Dermis microvascular lymphatic vessel endothelial cell (primary cell): ENCODE results near the gene SLC35B1. TPM values are rescaled to one million over a fixed set of nuclear protein-coding genes. Genes with fewer than 3 reads are reported as not detected.
"Not testable (repeated sequence)": the region's sequence is repeated elsewhere in the genome, so short reads cannot be mapped to it uniquely, and the experiment has no call there.

Source experiments
- DNase-seq, 2 donors: peaks; one replicate each; pipeline versions ENCODE4 v3.0.0 to v3.0.0-alpha.2; 2010; ENCODE audit warnings: low read depth in 2 of 2
- total RNA-seq: library from RNA; depleted of rRNA; stranded (reverse); fragments of >200 nt; gene quantifications from 2 replicates; pipeline ENCODE4 v1.2.1, GENCODE V29; 2014

SLC35B1 gene
- total RNA-seq, 1 donor from 2014 or later: 50.1 TPM

DNA sequence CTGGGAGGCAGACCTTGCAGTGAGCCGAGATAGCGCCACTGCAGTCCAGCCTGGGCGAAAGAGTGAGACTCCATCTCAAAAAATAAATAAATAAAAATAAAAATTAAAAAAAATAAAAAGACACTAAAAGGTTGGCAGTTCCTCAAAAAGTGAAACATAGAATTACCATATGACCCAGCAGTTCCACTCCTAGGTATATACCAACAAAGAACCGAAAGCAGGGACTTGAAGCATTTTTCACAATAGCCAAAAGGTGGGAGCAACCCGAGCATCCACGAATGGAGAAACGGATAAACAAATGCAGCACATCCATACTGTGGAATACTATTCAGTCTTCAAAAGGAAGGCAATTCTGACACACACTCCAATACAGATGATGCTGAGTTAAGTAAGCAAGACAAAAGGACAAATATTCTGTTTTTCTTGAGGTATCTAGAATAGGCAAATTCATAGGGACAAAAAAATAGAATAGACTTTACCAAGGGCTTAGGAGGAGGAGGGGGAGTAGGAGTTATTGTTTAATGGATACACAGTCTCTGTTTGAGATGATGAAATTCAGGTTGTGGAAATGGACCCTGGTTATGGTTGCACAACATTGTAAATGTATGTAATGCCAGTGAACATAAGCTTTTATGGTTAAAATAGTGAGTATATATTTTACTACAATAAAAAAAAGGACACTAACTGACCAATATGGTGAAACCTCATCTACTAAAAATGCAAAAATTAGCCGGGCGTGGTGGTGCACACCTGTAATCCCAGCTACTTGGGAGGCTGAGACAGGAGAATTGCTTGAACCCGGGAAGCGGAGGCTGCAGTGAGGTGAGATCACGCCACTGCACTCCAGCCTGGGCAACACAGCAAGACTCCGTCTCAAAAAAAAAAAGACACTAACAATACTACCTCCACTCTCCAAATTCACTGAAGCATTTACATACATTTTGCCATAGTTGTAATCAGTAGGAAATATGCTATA, 27.0 kb upstream of the SLC35B1 start:
- DNase-seq: no peak

DNA sequence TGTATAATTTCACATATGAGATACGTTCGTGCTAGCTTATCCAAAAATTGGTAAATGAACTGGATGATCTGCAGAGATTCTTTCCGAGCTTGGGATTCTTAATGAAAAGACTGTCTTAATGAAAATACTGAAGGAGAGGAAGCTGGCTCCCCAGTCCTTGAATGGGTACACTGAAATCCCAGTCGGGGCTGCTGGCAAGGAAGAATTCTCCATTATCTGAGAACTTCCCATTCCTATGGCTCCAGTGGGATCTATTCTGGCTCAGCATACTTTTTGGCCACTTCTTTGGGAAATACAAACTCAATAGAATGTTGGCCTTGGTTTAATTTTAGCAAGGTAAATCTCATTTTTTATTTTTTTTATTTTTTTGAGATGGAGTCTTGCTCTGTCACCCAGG, 23.7 kb upstream of the SLC35B1 start:
- DNase-seq: no peak

DNA sequence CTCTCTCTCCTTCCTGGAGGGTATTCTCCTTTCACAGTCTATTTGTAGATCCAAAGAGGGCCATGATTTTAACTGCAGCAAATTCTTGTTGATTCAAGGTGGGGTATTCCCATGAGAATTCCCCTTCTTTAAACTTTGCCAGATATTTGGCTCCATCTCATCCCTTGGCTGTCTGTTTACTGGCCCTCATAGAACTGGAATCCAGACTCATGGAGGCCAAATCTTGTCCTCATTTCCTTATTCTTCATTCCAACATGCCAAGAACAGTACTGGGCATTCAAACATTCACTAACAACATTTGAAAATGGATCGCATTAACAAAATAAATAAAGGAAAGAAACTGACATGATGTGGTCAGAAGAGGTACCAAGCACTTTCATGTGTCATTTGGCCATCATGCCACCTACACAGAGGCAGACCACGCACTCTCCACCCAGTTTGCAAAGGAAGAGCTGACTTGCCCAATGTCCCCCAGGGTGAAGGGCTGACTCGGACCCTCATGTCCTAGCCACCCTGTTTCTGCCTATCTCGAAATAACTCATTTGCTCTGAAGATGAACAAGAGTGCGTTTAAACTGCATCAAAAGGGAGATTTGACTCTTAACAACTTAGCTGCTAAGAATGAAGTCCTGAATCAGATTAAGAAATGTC, 23.1 kb upstream of the SLC35B1 start:
- DNase-seq: peak in 1 of 2 donors; percentile 12

- peak; percentile 86 to 88 for DNase-seq
Observed at GRCh38 chr17:49730078-49730784, 22.5 kb upstream of the SLC35B1 start.

DNA sequence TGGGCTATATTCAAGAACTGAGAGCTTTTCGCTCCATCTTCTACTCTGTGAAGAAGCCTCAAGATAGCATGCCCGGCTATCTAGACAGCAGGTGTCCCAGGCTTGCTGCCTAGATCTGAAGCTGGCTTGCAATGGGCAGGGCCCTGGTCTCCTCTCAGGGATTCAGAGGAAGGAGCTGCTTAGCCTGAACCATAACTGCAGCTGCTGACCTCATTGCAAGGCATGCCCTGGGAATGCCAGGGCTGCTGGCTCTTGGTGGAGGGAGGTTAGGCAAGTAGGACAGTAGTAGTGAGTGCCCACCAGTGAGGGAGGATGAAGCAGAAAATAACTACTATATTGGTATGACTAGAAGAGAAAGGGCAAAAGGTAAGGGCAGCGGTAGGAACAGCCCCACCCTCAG, 21.3 kb upstream of the SLC35B1 start:
- no peak for DNase-seq

DNA sequence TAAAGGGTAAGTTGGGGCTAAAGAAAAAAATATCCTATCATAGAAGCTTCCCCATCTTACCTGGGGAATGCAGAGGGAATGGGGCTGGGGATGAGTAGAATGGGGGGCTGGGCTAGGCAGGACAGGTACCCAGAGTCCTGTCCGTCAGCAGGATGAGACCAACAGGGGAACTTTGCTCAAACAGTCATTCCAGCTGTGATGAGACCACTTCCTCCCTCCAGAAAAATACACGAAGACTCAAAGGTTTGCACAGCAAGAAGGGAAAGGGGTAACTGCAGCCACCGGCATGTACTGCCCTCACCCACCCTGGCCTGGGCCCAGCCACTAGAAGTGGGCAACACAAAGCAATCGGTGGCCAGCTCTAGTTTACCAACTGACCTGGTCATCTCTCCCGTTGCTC, 20.7 kb upstream of the SLC35B1 start:
- DNase-seq: no peak

GRCh38 chr17:49727380-49727779, 19.6 kb upstream of the SLC35B1 start:
- DNase-seq: no peak

GRCh38 chr17:49725452-49726130, 17.8 kb upstream of the SLC35B1 start:
- DNase-seq: no peak

GRCh38 chr17:49724552-49724951, 16.8 kb upstream of the SLC35B1 start:
- DNase-seq: not testable (repeated sequence)

- no peak for DNase-seq
Observed at GRCh38 chr17:49723423-49723822, 15.7 kb upstream of the SLC35B1 start.

DNA sequence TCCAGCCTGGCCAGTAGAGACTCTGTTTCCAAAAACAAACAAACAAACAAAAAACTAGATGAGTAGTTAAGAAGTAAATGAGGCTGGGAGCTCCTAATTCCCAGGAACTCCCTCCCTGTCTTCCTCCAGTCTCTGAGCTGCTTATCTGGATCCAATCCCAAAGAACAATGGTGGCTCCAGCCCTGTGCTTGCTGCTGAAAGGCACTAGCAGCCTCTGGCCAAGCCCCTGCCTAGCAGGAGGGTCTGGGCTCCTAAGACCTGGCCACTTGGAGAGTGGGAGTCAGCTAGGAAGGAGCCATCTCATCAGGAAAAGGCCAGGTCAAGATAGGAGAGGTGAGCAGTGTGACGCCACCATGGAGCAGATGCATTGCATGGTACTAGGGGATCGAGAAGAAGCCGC, 14.3 kb upstream of the SLC35B1 start:
- DNase-seq: no peak

GRCh38 chr17:49717371-49717861, 9.7 kb upstream of the SLC35B1 start:
- DNase-seq: no peak

DNA sequence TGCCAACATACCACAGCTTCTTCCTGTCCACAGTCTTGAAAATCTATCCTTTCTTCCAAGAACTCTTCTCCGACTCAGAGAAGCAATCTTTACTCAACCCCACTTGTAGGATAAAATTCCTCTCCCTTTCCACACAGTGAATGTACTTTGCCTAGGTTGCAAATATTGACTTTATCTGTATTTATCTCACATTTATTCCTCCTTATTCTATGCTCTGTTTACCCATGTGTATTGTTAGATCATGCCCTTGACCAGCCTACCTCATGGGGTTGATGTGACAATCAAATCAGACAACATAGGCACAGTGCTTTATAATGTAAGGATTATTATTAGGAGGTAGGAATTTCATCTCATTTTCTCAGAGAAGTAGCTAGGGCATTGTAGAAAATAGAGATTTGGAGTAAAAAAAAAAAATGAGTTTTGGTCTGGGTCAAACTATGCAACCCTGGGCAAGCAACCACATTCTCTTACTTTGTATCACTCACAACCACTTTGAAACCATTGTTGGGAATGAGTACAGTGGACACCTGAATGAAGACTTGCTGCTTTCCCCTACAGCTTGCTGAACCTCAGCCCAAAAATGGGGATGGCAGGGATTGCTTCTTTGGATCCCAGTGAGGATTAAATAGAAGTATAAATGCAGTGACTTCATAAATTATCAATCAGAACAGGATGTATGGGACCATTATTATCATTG, 9.1 kb upstream of the SLC35B1 start:
- no peak for DNase-seq

DNA sequence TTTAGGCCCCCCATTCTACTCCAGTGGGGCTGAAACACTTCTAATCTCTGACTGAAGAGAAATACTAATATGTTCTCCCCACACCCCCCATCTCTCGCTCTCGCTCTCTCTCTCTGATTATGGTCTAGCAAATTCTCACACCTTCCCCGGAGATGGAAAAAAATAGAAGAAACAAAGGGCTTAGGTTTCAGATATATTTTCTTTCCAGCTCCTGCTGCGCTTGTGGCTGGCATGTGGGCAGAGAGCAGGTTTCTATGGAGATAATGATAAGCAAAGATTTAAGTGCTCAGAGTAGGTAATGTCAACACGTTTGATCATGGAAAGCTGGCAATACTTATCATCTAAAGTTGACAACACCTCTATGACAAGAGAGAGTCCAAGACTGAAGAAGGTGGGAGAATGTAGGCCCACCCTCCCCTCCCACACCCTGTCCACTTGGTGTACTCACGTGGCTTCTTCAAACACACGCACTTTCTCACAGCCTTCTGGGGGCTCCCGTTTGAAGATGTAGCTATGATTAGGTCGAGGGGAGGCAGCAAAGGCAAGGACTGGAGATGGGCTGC, 8.0 kb upstream of the SLC35B1 start:
- DNase-seq: no peak

- DNase-seq: no peak
Observed at GRCh38 chr17:49715216-49715615, 7.5 kb upstream of the SLC35B1 start.

- DNase-seq: peak in 1 of 2 donors; percentile 51
Observed at GRCh38 chr17:49708515-49709183, 885 bp upstream of the SLC35B1 start.

- peak in 1 of 2 donors; percentile 43 for DNase-seq
Observed at GRCh38 chr17:49707246-49707607, 537 bp downstream of the SLC35B1 start.

DNA sequence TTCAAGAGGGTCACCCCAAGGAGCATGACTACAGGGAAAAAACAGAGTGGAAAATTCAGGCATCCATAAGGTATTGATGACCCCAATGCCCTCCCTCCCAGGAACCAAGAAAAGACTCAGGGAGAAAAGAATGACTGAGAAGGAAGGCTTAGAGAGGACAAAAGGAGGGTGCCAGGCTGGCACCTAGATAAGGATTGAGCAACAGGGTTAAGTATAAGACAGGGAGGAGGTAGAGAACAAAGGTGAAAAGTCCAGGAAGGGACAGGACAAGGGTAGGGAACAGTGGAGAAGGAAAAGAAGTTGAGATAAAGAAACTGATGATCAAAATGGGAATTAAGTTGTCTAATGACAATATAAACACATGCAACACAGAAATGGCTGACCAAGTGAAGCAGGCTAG, 2.5 kb downstream of the SLC35B1 start:
- no peak for DNase-seq

DNA sequence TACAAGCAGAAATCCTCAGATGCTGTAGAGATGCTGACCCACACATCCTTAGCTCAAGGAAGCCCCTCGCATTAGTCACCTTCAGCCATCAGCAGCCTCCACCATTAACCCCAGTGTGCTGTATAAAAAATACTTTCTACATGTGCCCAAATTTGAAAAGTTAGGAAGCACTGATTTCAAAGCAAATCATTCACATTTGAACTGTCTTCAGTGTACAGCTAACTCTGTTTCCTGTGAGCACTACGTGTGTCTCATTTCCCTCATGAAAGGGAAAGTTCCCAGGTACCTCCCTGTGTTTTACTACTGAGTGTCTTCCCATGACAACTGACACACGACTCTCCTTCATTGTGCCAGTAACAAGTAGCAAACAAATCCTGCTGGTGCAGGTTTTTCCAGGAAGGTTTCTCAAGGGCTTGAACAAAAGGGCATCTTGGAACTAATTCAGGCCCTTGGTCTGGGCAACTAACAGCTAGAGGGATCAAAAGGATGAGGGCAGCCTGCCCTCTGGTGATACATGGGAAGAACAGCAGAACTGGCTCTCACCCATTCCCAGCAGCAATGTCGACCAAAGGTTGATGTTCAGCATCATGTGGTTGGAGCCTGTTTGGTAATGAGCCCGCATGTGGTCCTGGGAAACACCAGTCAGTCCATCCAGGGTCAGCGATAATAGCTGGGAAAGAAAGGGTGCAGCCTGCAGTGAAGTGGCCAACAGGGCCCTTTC, 4.0 kb downstream of the SLC35B1 start:
- peak; percentile 44 to 75 for DNase-seq
